ENCODE measurements around the gene CLBA1. TPM values are rescaled to one million over a fixed set of nuclear protein-coding genes. Genes with fewer than 3 reads are reported as not detected.

The CLBA1 gene
- 8.0 and 11.7 TPM in 2 replicates for total RNA-seq
- polyA plus RNA-seq = 3.8 and 11.3 TPM in 2 replicates
- 4.1 and 10.7 TPM in 2 replicates for polyA plus RNA-seq (2012)
- polyA minus RNA-seq (ENCODE audit: low replicate concordance) = 3.0 and 5.8 TPM in 2 replicates

DNA sequence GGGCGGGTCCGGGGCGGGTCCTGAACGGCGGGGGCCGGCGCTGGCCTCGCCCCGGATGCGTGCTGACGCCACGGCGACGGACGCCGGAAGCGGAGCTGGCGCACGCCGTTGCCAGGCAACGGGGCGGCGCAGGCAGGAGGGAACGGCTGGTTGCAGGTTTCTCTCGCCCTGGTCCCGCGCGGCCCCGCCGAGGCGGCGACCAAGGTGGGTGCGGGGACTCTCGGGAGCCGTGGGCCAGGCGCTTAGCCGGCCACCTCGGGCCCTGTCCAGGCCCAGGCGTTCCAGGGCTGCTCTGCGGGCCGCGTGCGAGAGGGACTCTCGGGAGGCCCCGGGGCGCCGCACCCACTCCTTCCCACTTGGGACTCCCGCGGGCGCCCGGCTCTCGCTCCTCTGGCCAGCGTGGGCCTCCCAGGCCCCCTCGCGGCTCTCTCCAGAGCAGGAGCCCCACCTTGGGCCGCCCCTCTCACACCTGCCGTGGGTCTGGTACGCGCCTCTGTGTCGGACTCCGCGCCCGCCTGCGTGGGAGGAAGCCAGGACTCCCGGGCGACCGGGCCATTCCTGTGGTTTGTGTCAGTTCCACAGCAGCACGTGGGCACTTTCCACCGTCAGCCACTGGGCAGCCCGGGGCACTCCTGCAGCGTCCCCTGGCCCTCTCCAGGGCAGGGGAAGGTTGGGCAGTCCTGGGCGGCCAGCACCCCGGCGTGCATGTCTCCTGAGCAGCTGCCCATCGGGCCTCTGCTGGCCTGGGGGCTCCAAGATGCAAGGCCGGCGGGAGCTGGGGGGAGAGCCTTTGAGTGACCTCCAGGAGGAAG is at the start of gene CLBA1:
Gene CLBA1, plus strand, starts transcription at position 114 of the 812 bp plus-strand sequence. Its CDS starts 644 bp downstream, at position 758.
- Histone ChIP-seq H3K4me2 (ENCODE audit: extremely low read depth, insufficient read depth, low read length) (peak within 1 kb of the TSS; percentile 55), H4K20me1 (ENCODE audit: control insufficient read depth, extremely low read depth, insufficient read depth, low read length) (no peaks in the 10 kb centered on the region), H3K4me3 (replicated peaks in 1 of 4; ENCODE audit: control extremely low read depth in 1 of 4, insufficient read depth in 1 of 4, low read depth in 3 of 4, low read length in 4 of 4) (peak within 1 kb of the TSS; percentile 54 to 83 (median 70)), H3K27ac (ENCODE audit: insufficient read depth, low read length) (peak within 1 kb of the TSS; percentile 87), H2AFZ (ENCODE audit: low read length) (no peak within 1 kb of the TSS), H3K79me2 (ENCODE audit: control insufficient read depth, insufficient read depth, low read length) (no peaks in the 10 kb centered on the region), H3K9ac (ENCODE audit: insufficient read depth, low read length) (peak within 1 kb of the TSS; percentile 93), H3K4me1 (ENCODE audit: control insufficient read depth, extremely low read depth, insufficient read depth, low read length) (peaks cover 3% of the 10 kb centered on the region), H3K27me3 (ENCODE audit: control insufficient read depth, insufficient read depth, low read length) (no peaks in the 10 kb centered on the region), H3K9me3 (ENCODE audit: control insufficient read depth, insufficient read depth, low read depth, low read length) (no peaks in the 10 kb centered on the region), H3K36me3 (ENCODE audit: control insufficient read depth, insufficient read depth, low read length) (peaks cover 4% of the 10 kb centered on the region)
- DNase-seq (ENCODE audit: low read depth in 2 of 2) = peak; percentile 86
- TF ChIP-seq CTCF (conservative IDR thresholded peaks at IDR 0.05 in 1 of 2, IDR thresholded peaks at IDR 0.05 in 1 of 2; ENCODE audit: low read depth in 1 of 2, low read length in 2 of 2) (no peak), EZH2 (IDR thresholded peaks at IDR 0.05; ENCODE audit: low read length, missing control alignments) (no peak)

DNA sequence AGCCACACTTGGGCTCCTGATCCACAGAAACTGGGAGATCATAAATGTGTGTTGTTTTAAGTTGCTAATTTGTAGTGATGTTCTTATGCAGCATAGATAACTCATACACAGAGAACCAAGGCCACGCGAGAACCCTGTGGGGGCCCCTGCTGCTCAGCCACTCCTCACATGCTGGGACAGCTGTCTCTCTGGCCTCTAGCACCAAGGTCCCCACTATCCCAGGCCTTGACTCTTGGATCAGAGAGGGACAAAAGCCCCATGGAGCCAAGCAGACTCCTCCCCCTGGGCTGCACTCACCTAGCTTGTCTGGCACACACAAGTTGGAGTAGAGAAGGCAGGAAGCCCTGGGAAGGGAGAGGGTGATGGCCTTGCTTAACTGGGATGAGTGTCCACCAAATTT is 49.6 kb upstream of the CLBA1 start:
- Histone ChIP-seq H3K27ac (ENCODE audit: insufficient read depth, low read length) (no peak overlapping the region), H3K4me3 (replicated peaks in 1 of 4; ENCODE audit: control extremely low read depth in 1 of 4, insufficient read depth in 1 of 4, low read depth in 3 of 4, low read length in 4 of 4) (no peak overlapping the region), H3K9ac (ENCODE audit: insufficient read depth, low read length) (no peak overlapping the region), H3K4me1 (ENCODE audit: control insufficient read depth, extremely low read depth, insufficient read depth, low read length) (no peaks in the 10 kb centered on the region), H3K9me3 (ENCODE audit: control insufficient read depth, insufficient read depth, low read depth, low read length) (no peaks in the 10 kb centered on the region), H4K20me1 (ENCODE audit: control insufficient read depth, extremely low read depth, insufficient read depth, low read length) (no peaks in the 10 kb centered on the region), H3K27me3 (ENCODE audit: control insufficient read depth, insufficient read depth, low read length) (peaks cover 18% of the 10 kb centered on the region), H3K36me3 (ENCODE audit: control insufficient read depth, insufficient read depth, low read length) (no peaks in the 10 kb centered on the region), H3K79me2 (ENCODE audit: control insufficient read depth, insufficient read depth, low read length) (no peaks in the 10 kb centered on the region), H3K4me2 (ENCODE audit: extremely low read depth, insufficient read depth, low read length) (no peak overlapping the region), H2AFZ (ENCODE audit: low read length) (no peak overlapping the region)
- TF ChIP-seq CTCF (conservative IDR thresholded peaks at IDR 0.05 in 1 of 2, IDR thresholded peaks at IDR 0.05 in 1 of 2; ENCODE audit: low read depth in 1 of 2, low read length in 2 of 2) (no peak), EZH2 (IDR thresholded peaks at IDR 0.05; ENCODE audit: low read length, missing control alignments) (no peak)
- DNase-seq (ENCODE audit: low read depth in 2 of 2) = no peak

DNA sequence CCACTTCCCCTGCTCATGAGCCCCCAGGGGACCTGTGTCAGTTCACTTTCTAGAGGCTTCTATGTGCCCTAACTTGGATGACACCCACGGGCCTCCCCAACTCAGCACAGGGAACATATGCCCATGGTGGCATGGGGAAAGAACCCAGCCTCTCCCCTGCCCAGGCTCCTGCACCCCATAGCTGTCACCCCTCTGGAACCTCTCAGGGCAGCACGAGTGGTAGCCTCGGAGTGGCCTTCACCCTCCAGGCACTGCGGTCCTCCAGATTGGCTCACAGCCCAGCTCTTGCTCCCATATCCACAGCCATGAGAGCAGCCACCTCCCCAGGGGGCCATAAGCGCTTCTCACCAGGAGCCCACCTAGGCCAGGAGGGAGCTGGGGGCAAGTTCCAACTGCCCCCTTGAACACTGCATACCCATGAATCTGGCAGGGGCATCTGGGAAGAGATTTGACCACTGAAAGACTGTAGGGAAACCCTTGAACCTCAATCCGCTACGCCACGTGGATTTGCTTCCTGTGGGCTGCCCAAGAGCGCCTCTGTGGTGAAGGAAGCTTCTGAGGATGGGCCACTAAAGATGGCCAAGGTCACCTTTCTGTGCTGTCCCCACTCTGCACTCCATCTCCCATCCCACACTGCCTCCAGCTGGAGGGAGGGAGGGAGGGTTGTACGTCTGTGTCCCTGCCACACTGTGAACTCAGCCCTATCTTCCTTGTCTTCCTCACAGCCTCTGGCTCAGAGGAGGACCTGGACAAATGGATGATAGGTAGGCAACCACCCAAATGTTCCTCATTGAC is 49.0 kb upstream of the CLBA1 start:
- H3K9ac ChIP-seq (ENCODE audit: insufficient read depth, low read length) = no peak overlapping the region
- TF ChIP-seq EZH2 (IDR thresholded peaks at IDR 0.05; ENCODE audit: low read length, missing control alignments) (no peak), CTCF (conservative IDR thresholded peaks at IDR 0.05 in 1 of 2, IDR thresholded peaks at IDR 0.05 in 1 of 2; ENCODE audit: low read depth in 1 of 2, low read length in 2 of 2) (no peak)
- H3K27ac ChIP-seq (ENCODE audit: insufficient read depth, low read length) = no peak overlapping the region
- H3K36me3 ChIP-seq (ENCODE audit: control insufficient read depth, insufficient read depth, low read length) = no peaks in the 10 kb centered on the region
- H3K4me1 ChIP-seq (ENCODE audit: control insufficient read depth, extremely low read depth, insufficient read depth, low read length) = no peaks in the 10 kb centered on the region
- no peak overlapping the region for H3K4me2 ChIP-seq (ENCODE audit: extremely low read depth, insufficient read depth, low read length)
- peaks cover 18% of the 10 kb centered on the region for H3K27me3 ChIP-seq (ENCODE audit: control insufficient read depth, insufficient read depth, low read length)
- no peaks in the 10 kb centered on the region for H3K9me3 ChIP-seq (ENCODE audit: control insufficient read depth, insufficient read depth, low read depth, low read length)
- no peak overlapping the region for H2AFZ ChIP-seq (ENCODE audit: low read length)
- H3K4me3 ChIP-seq (replicated peaks in 1 of 4; ENCODE audit: control extremely low read depth in 1 of 4, insufficient read depth in 1 of 4, low read depth in 3 of 4, low read length in 4 of 4) = no peak overlapping the region
- no peak for DNase-seq (ENCODE audit: low read depth in 2 of 2)
- H4K20me1 ChIP-seq (ENCODE audit: control insufficient read depth, extremely low read depth, insufficient read depth, low read length) = no peaks in the 10 kb centered on the region
- no peaks in the 10 kb centered on the region for H3K79me2 ChIP-seq (ENCODE audit: control insufficient read depth, insufficient read depth, low read length)

Measured in fibroblast of lung (primary cell).